Hepatocyte (in vitro differentiated cells): ENCODE data around the gene ITFG1.

Experiments used
- EZH2 ChIP-seq: fragments of 200-600 bp; sonication (generic); IDR thresholded peaks from 2 replicates; pipeline ENCODE4 v1.6.1; 2016; ENCODE audit warnings: antibody characterized with exemption, mild to moderate bottlenecking, borderline replicate concordance
- EZH2phosphoT487 ChIP-seq: fragments of 200-600 bp; sonication (generic); IDR thresholded peaks from one replicate; pipeline ENCODE4 v1.6.1; 2018; ENCODE audit warnings: antibody characterized with exemption, mild to moderate bottlenecking, low read depth, moderate library complexity; ENCODE audit not compliant: unreplicated experiment, severe bottlenecking
- TF ChIP-seq, protein P1 (sequence below): fragments of 200-600 bp; sonication (generic); IDR thresholded peaks from 2 replicates; pipeline ENCODE4 v1.5.1; 2016; ENCODE audit warnings: antibody characterized with exemption, mild to moderate bottlenecking; ENCODE audit not compliant: poor library complexity

DNA sequence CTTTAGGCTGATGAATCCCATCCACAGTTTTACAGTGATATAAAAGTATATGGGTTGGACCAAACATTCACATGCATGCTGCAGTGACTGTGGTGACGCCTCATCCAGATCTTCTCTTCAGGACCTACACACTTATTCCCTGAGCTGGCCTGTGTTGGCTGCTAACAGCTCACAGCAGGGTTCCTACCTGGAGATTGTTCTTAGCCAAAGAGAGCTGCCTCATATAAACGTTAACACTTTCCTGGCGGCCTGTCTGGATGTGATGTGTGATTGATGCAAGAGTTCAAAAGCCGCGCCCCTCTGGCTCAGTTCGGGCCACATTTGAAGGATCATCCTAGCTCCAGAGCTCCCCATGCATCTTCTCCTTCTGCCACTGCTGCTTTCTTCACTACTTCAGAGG, 224.1 kb downstream of the ITFG1 start:
- TF ChIP-seq, protein P1, sequence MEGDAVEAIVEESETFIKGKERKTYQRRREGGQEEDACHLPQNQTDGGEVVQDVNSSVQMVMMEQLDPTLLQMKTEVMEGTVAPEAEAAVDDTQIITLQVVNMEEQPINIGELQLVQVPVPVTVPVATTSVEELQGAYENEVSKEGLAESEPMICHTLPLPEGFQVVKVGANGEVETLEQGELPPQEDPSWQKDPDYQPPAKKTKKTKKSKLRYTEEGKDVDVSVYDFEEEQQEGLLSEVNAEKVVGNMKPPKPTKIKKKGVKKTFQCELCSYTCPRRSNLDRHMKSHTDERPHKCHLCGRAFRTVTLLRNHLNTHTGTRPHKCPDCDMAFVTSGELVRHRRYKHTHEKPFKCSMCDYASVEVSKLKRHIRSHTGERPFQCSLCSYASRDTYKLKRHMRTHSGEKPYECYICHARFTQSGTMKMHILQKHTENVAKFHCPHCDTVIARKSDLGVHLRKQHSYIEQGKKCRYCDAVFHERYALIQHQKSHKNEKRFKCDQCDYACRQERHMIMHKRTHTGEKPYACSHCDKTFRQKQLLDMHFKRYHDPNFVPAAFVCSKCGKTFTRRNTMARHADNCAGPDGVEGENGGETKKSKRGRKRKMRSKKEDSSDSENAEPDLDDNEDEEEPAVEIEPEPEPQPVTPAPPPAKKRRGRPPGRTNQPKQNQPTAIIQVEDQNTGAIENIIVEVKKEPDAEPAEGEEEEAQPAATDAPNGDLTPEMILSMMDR = no peak
- TF ChIP-seq EZH2 (no peak), EZH2phosphoT487 (no peak)
